ENCODE results near the gene KCNE5. TPM values are rescaled to one million over a fixed set of nuclear protein-coding genes. Genes with fewer than 3 reads are reported as not detected.
"Not testable (repeated sequence)": the region's sequence is repeated elsewhere in the genome, so short reads cannot be mapped to it uniquely, and the experiment has no call there.

KCNE5 gene
- total RNA-seq = not detected
- polyA plus RNA-seq = not detected

- DNase-seq (no peak), ATAC-seq (ENCODE audit: low read depth in 2 of 2) (no peak)
- Mint-ChIP-seq H3K36me3 (peaks cover 3% of the 10 kb centered on the region), H3K27ac (no peak within 1 kb of the TSS), H3K4me3 (no peak within 1 kb of the TSS), H3K4me1 (no peaks in the 10 kb centered on the region), H3K27me3 (no peaks in the 10 kb centered on the region), H3K9me3 (peaks cover 0 to 3% (median 0%) of the 10 kb centered on the region in 7 donors)
- no peak within 1 kb of the TSS for H3K4me3 ChIP-seq (ENCODE audit: low read depth, low read length)
- no peak within 1 kb of the TSS for H3K27ac ChIP-seq (ENCODE audit: insufficient read depth, low read length, poor library complexity, severe bottlenecking)
- H3K36me3 ChIP-seq (ENCODE audit: control insufficient read depth, insufficient read depth, low read length) = no peaks in the 10 kb centered on the region
- no peaks in the 10 kb centered on the region for H3K9me3 ChIP-seq (ENCODE audit: control insufficient read depth in 2 of 2, low read length in 2 of 2)
- no peaks in the 10 kb centered on the region for H3K27me3 ChIP-seq (ENCODE audit: control insufficient read depth, insufficient read depth, low read length)
- H3K4me1 ChIP-seq (ENCODE audit: control insufficient read depth, insufficient read depth, low read length, poor library complexity, severe bottlenecking) = no peaks in the 10 kb centered on the region
Observed at GRCh38 chrX:109624641-109625616, at the start of gene KCNE5. Gene KCNE5, minus strand, starts transcription at chrX:109625172. Its CDS starts 152 bp downstream, at chrX:109625020.

GRCh38 chrX:109672239-109672638, 47.3 kb upstream of the KCNE5 start:
- Mint-ChIP-seq H3K36me3 (peaks cover 10% of the 10 kb centered on the region), H3K27me3 (no peaks in the 10 kb centered on the region), H3K4me1 (no peaks in the 10 kb centered on the region), H3K27ac (no peak overlapping the region), H3K4me3 (no peak overlapping the region), H3K9me3 (no peaks in the 10 kb centered on the region)
- ATAC-seq (ENCODE audit: low read depth in 2 of 2) = no peak
- Histone ChIP-seq H3K9me3 (ENCODE audit: control insufficient read depth in 2 of 2, low read length in 2 of 2) (no peaks in the 10 kb centered on the region), H3K4me3 (ENCODE audit: low read depth, low read length) (no peak overlapping the region), H3K36me3 (ENCODE audit: control insufficient read depth, insufficient read depth, low read length) (peaks cover 37% of the 10 kb centered on the region), H3K27me3 (ENCODE audit: control insufficient read depth, insufficient read depth, low read length) (no peaks in the 10 kb centered on the region), H3K27ac (ENCODE audit: insufficient read depth, low read length, poor library complexity, severe bottlenecking) (no peak overlapping the region), H3K4me1 (ENCODE audit: control insufficient read depth, insufficient read depth, low read length, poor library complexity, severe bottlenecking) (no peaks in the 10 kb centered on the region)
- no peak for DNase-seq

GRCh38 chrX:109671170-109671569, 46.2 kb upstream of the KCNE5 start:
- not testable (repeated sequence) for ATAC-seq (ENCODE audit: low read depth in 2 of 2); H3K9me3 ChIP-seq (ENCODE audit: control insufficient read depth in 2 of 2, low read length in 2 of 2); H3K9me3 Mint-ChIP-seq; H3K36me3 Mint-ChIP-seq; H3K27me3 ChIP-seq (ENCODE audit: control insufficient read depth, insufficient read depth, low read length); H3K4me3 Mint-ChIP-seq; H3K27ac Mint-ChIP-seq; H3K27me3 Mint-ChIP-seq; H3K4me1 Mint-ChIP-seq; H3K4me3 ChIP-seq (ENCODE audit: low read depth, low read length); H3K27ac ChIP-seq (ENCODE audit: insufficient read depth, low read length, poor library complexity, severe bottlenecking); DNase-seq; H3K4me1 ChIP-seq (ENCODE audit: control insufficient read depth, insufficient read depth, low read length, poor library complexity, severe bottlenecking)
- peaks cover 40% of the 10 kb centered on the region for H3K36me3 ChIP-seq (ENCODE audit: control insufficient read depth, insufficient read depth, low read length)

GRCh38 chrX:109667986-109668385, 43.0 kb upstream of the KCNE5 start:
- Histone ChIP-seq H3K4me1 (ENCODE audit: control insufficient read depth, insufficient read depth, low read length, poor library complexity, severe bottlenecking) (no peaks in the 10 kb centered on the region), H3K4me3 (ENCODE audit: low read depth, low read length) (no peak overlapping the region), H3K27ac (ENCODE audit: insufficient read depth, low read length, poor library complexity, severe bottlenecking) (no peak overlapping the region), H3K9me3 (ENCODE audit: control insufficient read depth in 2 of 2, low read length in 2 of 2) (no peaks in the 10 kb centered on the region), H3K36me3 (ENCODE audit: control insufficient read depth, insufficient read depth, low read length) (peaks cover 45% of the 10 kb centered on the region), H3K27me3 (ENCODE audit: control insufficient read depth, insufficient read depth, low read length) (no peaks in the 10 kb centered on the region)
- Mint-ChIP-seq H3K4me3 (no peak overlapping the region), H3K27me3 (no peaks in the 10 kb centered on the region), H3K9me3 (peaks cover 0 to 2% (median 0%) of the 10 kb centered on the region in 7 donors), H3K36me3 (peaks cover 5% of the 10 kb centered on the region), H3K27ac (peak overlapping the region in 1 of 3 donors; percentile 43), H3K4me1 (peaks cover 0 to 5% (median 0%) of the 10 kb centered on the region in 4 donors)
- ATAC-seq (ENCODE audit: low read depth in 2 of 2) (no peak), DNase-seq (no peak)

GRCh38 chrX:109660435-109661143, 35.6 kb upstream of the KCNE5 start:
- Mint-ChIP-seq H3K9me3 (peaks cover 0 to 8% (median 0%) of the 10 kb centered on the region in 7 donors), H3K4me1 (peaks cover 0 to 4% (median 0%) of the 10 kb centered on the region in 4 donors), H3K4me3 (no peak overlapping the region), H3K36me3 (peaks cover 19% of the 10 kb centered on the region), H3K27ac (no peak overlapping the region), H3K27me3 (no peaks in the 10 kb centered on the region)
- DNase-seq (no peak), ATAC-seq (ENCODE audit: low read depth in 2 of 2) (no peak)
- Histone ChIP-seq H3K9me3 (ENCODE audit: control insufficient read depth in 2 of 2, low read length in 2 of 2) (no peaks in the 10 kb centered on the region), H3K27me3 (ENCODE audit: control insufficient read depth, insufficient read depth, low read length) (no peaks in the 10 kb centered on the region), H3K4me3 (ENCODE audit: low read depth, low read length) (no peak overlapping the region), H3K4me1 (ENCODE audit: control insufficient read depth, insufficient read depth, low read length, poor library complexity, severe bottlenecking) (no peaks in the 10 kb centered on the region), H3K27ac (ENCODE audit: insufficient read depth, low read length, poor library complexity, severe bottlenecking) (no peak overlapping the region), H3K36me3 (ENCODE audit: control insufficient read depth, insufficient read depth, low read length) (peaks cover 51% of the 10 kb centered on the region)

GRCh38 chrX:109658391-109658790, 33.4 kb upstream of the KCNE5 start:
- no peaks in the 10 kb centered on the region for H3K27me3 ChIP-seq (ENCODE audit: control insufficient read depth, insufficient read depth, low read length)
- H3K27me3 Mint-ChIP-seq = no peaks in the 10 kb centered on the region
- peaks cover 38% of the 10 kb centered on the region for H3K36me3 ChIP-seq (ENCODE audit: control insufficient read depth, insufficient read depth, low read length)
- H3K27ac Mint-ChIP-seq = peak overlapping the region in 1 of 3 donors; percentile 93
- H3K36me3 Mint-ChIP-seq = peaks cover 19% of the 10 kb centered on the region
- peaks cover 0 to 8% (median 2%) of the 10 kb centered on the region in 7 donors for H3K9me3 Mint-ChIP-seq
- no peak for ATAC-seq (ENCODE audit: low read depth in 2 of 2)
- no peaks in the 10 kb centered on the region for H3K4me1 ChIP-seq (ENCODE audit: control insufficient read depth, insufficient read depth, low read length, poor library complexity, severe bottlenecking)
- H3K4me3 Mint-ChIP-seq = no peak overlapping the region
- no peak overlapping the region for H3K4me3 ChIP-seq (ENCODE audit: low read depth, low read length)
- no peaks in the 10 kb centered on the region for H3K9me3 ChIP-seq (ENCODE audit: control insufficient read depth in 2 of 2, low read length in 2 of 2)
- H3K27ac ChIP-seq (ENCODE audit: insufficient read depth, low read length, poor library complexity, severe bottlenecking) = no peak overlapping the region
- DNase-seq = no peak
- H3K4me1 Mint-ChIP-seq = peaks cover 0 to 8% (median 0%) of the 10 kb centered on the region in 4 donors

GRCh38 chrX:109657364-109657763, 32.4 kb upstream of the KCNE5 start:
- H3K4me1 ChIP-seq (ENCODE audit: control insufficient read depth, insufficient read depth, low read length, poor library complexity, severe bottlenecking); H3K27ac Mint-ChIP-seq; H3K27ac ChIP-seq (ENCODE audit: insufficient read depth, low read length, poor library complexity, severe bottlenecking); H3K9me3 ChIP-seq (ENCODE audit: control insufficient read depth in 2 of 2, low read length in 2 of 2); H3K4me3 ChIP-seq (ENCODE audit: low read depth, low read length); H3K27me3 ChIP-seq (ENCODE audit: control insufficient read depth, insufficient read depth, low read length); DNase-seq; H3K9me3 Mint-ChIP-seq; ATAC-seq (ENCODE audit: low read depth in 2 of 2); H3K4me1 Mint-ChIP-seq; H3K27me3 Mint-ChIP-seq; H3K4me3 Mint-ChIP-seq: not testable (repeated sequence)
- H3K36me3 Mint-ChIP-seq = peaks cover 19% of the 10 kb centered on the region
- peaks cover 27% of the 10 kb centered on the region for H3K36me3 ChIP-seq (ENCODE audit: control insufficient read depth, insufficient read depth, low read length)

Measured in CD4-positive, CD25-positive, alpha-beta regulatory T cell (primary cell).